Endothelial cell of umbilical vein (primary cell): ENCODE results near the gene TPH2. TPM values are rescaled to one million over a fixed set of nuclear protein-coding genes. Genes with fewer than 3 reads are reported as not detected.

Experiments used
- BruUV-seq: library from RNA; stranded (reverse); fragments of 400-500 nt; replicated peaks from 2 replicates; lab custom pipeline; 2021; lab: Mats Ljungman, UMichigan
- CTCF ChIA-PET: fragments of 300-600, 350-600 bp; sonication (Branson Sonifier 250); formaldehyde crosslinking; loops from one replicate; lab custom pipeline; 2021; ENCODE audit warnings: antibody characterized with exemption, inconsistent platforms; lab: Charles Lee
- POLR2A ChIA-PET: fragments of 300-600, 350-600 bp; sonication (Branson Sonifier 250); formaldehyde crosslinking; loops from one replicate; lab custom pipeline; 2021; ENCODE audit warnings: antibody characterized with exemption, inconsistent platforms; lab: Charles Lee
- DNase-seq: peaks from one replicate; pipeline ENCODE4 v3.0.0-alpha.2; 2011; ENCODE audit warnings: low read depth, low spot score
- FAIRE-seq: peaks from 2 replicates; lab custom pipeline; 2011; peaks lifted over from hg19 to GRCh38; lab: Jason Lieb, UNC
- H2AFZ ChIP-seq: 2 replicates; pipeline ENCODE4 v1.6.0; 2012; ENCODE audit warnings: low read depth, low read length, control low read depth, inconsistent platforms
- H3K27ac ChIP-seq: 2 replicates; pipeline ENCODE4 v1.5.1; 2011; ENCODE audit warnings: low read depth, mild to moderate bottlenecking, control low read depth, low read length, moderate library complexity; ENCODE audit not compliant: insufficient read depth
- H3K27me3 ChIP-seq, 2 experiments: 2 replicates each; pipeline versions ENCODE4 v1.6.0 to v1.6.1; 2011; ENCODE audit warnings: low read length in 2 of 2, mixed read lengths in 1 of 2; ENCODE audit not compliant: control insufficient read depth in 2 of 2, insufficient read depth in 2 of 2
- H3K36me3 ChIP-seq, 2 experiments: 2 replicates in 1 of 2; 3 replicates in 1 of 2; pipeline ENCODE4 v1.5.1; 2011; ENCODE audit warnings: low read length in 2 of 2, mild to moderate bottlenecking in 1 of 2, moderate library complexity in 1 of 2; ENCODE audit not compliant: control insufficient read depth in 2 of 2, insufficient read depth in 2 of 2; ENCODE audit errors: extremely low read depth in 1 of 2
- H3K4me1 ChIP-seq: 3 replicates; pipeline ENCODE4 v1.5.1; 2011; ENCODE audit warnings: mild to moderate bottlenecking, low read length; ENCODE audit not compliant: control insufficient read depth, insufficient read depth; ENCODE audit errors: extremely low read depth
- H3K4me2 ChIP-seq: 2 replicates; pipeline ENCODE4 v1.6.1; 2011; ENCODE audit warnings: low read length, control low read depth, mixed read lengths; ENCODE audit not compliant: insufficient read depth
- H3K4me3 ChIP-seq, 3 experiments: fragments of 200-600 bp in 1 of 3; sonication (generic), shearing (Covaris generic) in 1 of 3; replicated peaks in 1 of 3; 2 replicates each; pipeline ENCODE4 v1.5.1; 2011 to 2016; ENCODE audit warnings: control low read depth in 3 of 3, low read length in 3 of 3, mild to moderate bottlenecking in 2 of 3, inconsistent platforms in 1 of 3, low read depth in 1 of 3, moderate library complexity in 1 of 3; ENCODE audit not compliant: insufficient read depth in 1 of 3
- H3K79me2 ChIP-seq: 2 replicates; pipeline ENCODE4 v1.6.0; 2012; ENCODE audit warnings: low read length, inconsistent platforms; ENCODE audit not compliant: control insufficient read depth, insufficient read depth
- H3K9ac ChIP-seq: replicated peaks from 2 replicates; pipeline ENCODE3; 2011; ENCODE audit warnings: low read length, control low read depth; ENCODE audit not compliant: insufficient read depth; ENCODE audit errors: extremely low read depth
- H3K9me1 ChIP-seq: replicated peaks from 3 replicates; pipeline ENCODE4 v1.6.0; 2011; ENCODE audit warnings: mild to moderate bottlenecking, low read length; ENCODE audit not compliant: control insufficient read depth, insufficient read depth; ENCODE audit errors: extremely low read depth
- H3K9me3 ChIP-seq: replicated peaks from 2 replicates; pipeline ENCODE4 v1.5.1; 2012; ENCODE audit warnings: low read length, inconsistent platforms; ENCODE audit not compliant: control insufficient read depth, insufficient read depth
- H4K20me1 ChIP-seq: replicated peaks from 2 replicates; pipeline ENCODE3; 2011; ENCODE audit warnings: mild to moderate bottlenecking, low read length; ENCODE audit not compliant: control insufficient read depth, insufficient read depth; ENCODE audit errors: extremely low read depth
- EZH2 ChIP-seq: IDR thresholded peaks from 2 replicates; pipeline ENCODE4 v1.6.1; 2012; ENCODE audit warnings: borderline replicate concordance, low read depth, mild to moderate bottlenecking, moderate library complexity, low read length, inconsistent platforms; ENCODE audit not compliant: severe bottlenecking
- FOS ChIP-seq: IDR thresholded peaks from 2 replicates; pipeline ENCODE4 v1.6.1; 2011; ENCODE audit warnings: mild to moderate bottlenecking, low read length, moderate library complexity, borderline replicate concordance; ENCODE audit not compliant: insufficient read depth
- GATA2 ChIP-seq: IDR thresholded peaks from 2 replicates; pipeline ENCODE4 v1.7.0; 2011; ENCODE audit warnings: low read depth, mild to moderate bottlenecking, moderate library complexity, mixed read lengths, low read length; ENCODE audit not compliant: insufficient read length, insufficient read depth
- JUN ChIP-seq: IDR thresholded peaks from 2 replicates; pipeline ENCODE4 v1.6.1; 2011; ENCODE audit warnings: borderline replicate concordance, low read depth; ENCODE audit not compliant: insufficient read length, insufficient read depth
- MYC ChIP-seq: IDR thresholded peaks from one replicate; pipeline ENCODE4 v1.6.1; 2011; ENCODE audit warnings: mild to moderate bottlenecking, low read depth, low read length
- POLR2A ChIP-seq: IDR thresholded peaks from 2 replicates; pipeline ENCODE4 v1.6.1; 2012; ENCODE audit warnings: low read depth, mild to moderate bottlenecking, control low read depth, low read length
- POLR2AphosphoS5 ChIP-seq: IDR thresholded peaks from 2 replicates; pipeline ENCODE4 v1.6.1; 2012; ENCODE audit warnings: low read depth, mild to moderate bottlenecking, control low read depth, low read length, moderate library complexity; ENCODE audit not compliant: insufficient read depth
- dilution Hi-C: fragments of 300-500 bp; cut with MboI; formaldehyde crosslinking; loops from one replicate; pipeline ENCODE4 v1.15.0; 2019; ENCODE audit warnings: low sequenced_read_pairs; ENCODE audit not compliant: extremely low pct_ligation_motif_present
- intact Hi-C: fragments of 100-400 bp; cut with micrococcal nuclease; formaldehyde crosslinking; loops from one replicate; pipeline ENCODE4 v1.10.0; 2022
- polyA plus RNA-seq, 4 experiments: library from polyadenylated mRNA; depleted of rRNA in 3 of 4; stranded (reverse) in 3 of 4; unstranded in 1 of 4; fragments of >200 nt; gene quantifications; 2 replicates each; pipeline versions ENCODE4 v1.2.1 to v1.2.3, GENCODE V29; 2011 to 2012; ENCODE audit warnings: missing spikeins in 1 of 4
- total RNA-seq: library from RNA; stranded (reverse); gene quantifications from 2 replicates; pipeline ENCODE4 v1.2.3, GENCODE V29; 2021
- TF ChIP-seq, protein P1 (sequence below), 2 donors: IDR thresholded peaks; 1 replicate in 1 of 2; 2 replicates in 1 of 2; pipeline ENCODE4 v1.5.1; 2011; ENCODE audit warnings: low read length in 2 of 2, mild to moderate bottlenecking in 2 of 2, moderate library complexity in 2 of 2, control low read depth in 1 of 2, inconsistent platforms in 1 of 2, low read depth in 1 of 2; ENCODE audit not compliant: insufficient read depth in 1 of 2; ENCODE audit errors: extremely low read depth in 1 of 2
- TF ChIP-seq, protein P2 (sequence below): IDR thresholded peaks from 2 replicates; pipeline ENCODE4 v1.6.1; 2011; ENCODE audit not compliant: insufficient read depth, insufficient read length

Gene TPH2
- total and polyA plus RNA-seq, 2 donors (not counting 3 experiments of a cell fraction or from before 2014, with no cell fraction given) = not detected

- TF ChIP-seq FOS (no peak), MYC (no peak), POLR2A (no peak), JUN (no peak), POLR2AphosphoS5 (no peak), GATA2 (no peak), EZH2 (no peak)
- TF ChIP-seq, protein P1, sequence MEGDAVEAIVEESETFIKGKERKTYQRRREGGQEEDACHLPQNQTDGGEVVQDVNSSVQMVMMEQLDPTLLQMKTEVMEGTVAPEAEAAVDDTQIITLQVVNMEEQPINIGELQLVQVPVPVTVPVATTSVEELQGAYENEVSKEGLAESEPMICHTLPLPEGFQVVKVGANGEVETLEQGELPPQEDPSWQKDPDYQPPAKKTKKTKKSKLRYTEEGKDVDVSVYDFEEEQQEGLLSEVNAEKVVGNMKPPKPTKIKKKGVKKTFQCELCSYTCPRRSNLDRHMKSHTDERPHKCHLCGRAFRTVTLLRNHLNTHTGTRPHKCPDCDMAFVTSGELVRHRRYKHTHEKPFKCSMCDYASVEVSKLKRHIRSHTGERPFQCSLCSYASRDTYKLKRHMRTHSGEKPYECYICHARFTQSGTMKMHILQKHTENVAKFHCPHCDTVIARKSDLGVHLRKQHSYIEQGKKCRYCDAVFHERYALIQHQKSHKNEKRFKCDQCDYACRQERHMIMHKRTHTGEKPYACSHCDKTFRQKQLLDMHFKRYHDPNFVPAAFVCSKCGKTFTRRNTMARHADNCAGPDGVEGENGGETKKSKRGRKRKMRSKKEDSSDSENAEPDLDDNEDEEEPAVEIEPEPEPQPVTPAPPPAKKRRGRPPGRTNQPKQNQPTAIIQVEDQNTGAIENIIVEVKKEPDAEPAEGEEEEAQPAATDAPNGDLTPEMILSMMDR (IDR thresholded peaks at IDR 0.05; ENCODE audit: extremely low read depth in 1 of 2, insufficient read depth in 1 of 2, low read depth in 1 of 2, low read length in 2 of 2) = no peak
- TF ChIP-seq, protein P2, sequence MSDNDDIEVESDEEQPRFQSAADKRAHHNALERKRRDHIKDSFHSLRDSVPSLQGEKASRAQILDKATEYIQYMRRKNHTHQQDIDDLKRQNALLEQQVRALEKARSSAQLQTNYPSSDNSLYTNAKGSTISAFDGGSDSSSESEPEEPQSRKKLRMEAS = no peak
- Histone ChIP-seq H3K27ac (no peak overlapping the region), H3K79me2 (no peaks in the 10 kb centered on the region), H4K20me1 (no peaks in the 10 kb centered on the region), H3K36me3 (no peaks in the 10 kb centered on the region), H3K9ac (no peak overlapping the region), H3K4me2 (no peak overlapping the region), H3K4me1 (no peaks in the 10 kb centered on the region), H3K9me1 (no peaks in the 10 kb centered on the region), H3K9me3 (no peaks in the 10 kb centered on the region), H3K27me3 (no peaks in the 10 kb centered on the region), H3K4me3 (no peak overlapping the region), H2AFZ (no peak overlapping the region)
- dilution Hi-C loops (no loop called here), intact Hi-C loops (no loop called here)
- no TSS peak for BruUV-seq
- CTCF ChIA-PET = no interaction called here
- POLR2A ChIA-PET = no interaction called here
- DNase-seq = no peak
- no peak for FAIRE-seq
Observed at GRCh38 chr12:71958457-71958856, 19.8 kb downstream of the TPH2 start.
